Measurements from ENCODE around the gene BICD2. TPM values are rescaled to one million over a fixed set of nuclear protein-coding genes. Genes with fewer than 3 reads are reported as not detected.

BICD2 gene
- total and polyA plus RNA-seq, 2 experiments from 2014 or later, result 25.6 to 45.0 TPM

DNA sequence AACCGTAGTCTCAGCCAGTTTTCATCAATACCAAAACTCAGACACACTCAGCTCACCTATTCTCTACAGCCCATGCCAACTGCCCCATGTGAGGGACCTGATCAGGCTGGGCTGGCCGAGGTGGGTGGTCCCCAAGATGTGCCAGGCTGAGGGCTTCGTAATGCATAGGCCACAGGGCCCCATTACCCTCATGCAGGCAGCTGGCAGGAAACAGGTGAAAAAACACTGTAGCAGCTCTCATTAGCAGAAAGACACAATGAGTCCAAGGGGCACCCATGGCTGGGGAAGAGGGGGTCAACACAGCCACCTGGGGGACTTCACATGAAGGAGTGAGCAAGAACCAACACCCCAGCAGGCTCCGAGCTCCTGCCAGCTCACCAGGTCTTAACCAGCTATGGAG, 102.9 kb downstream of the BICD2 start:
- H3K79me2 ChIP-seq (ENCODE audit: insufficient read depth), result peaks cover 99% of the 10 kb centered on the region
- no peaks in the 10 kb centered on the region for H3K9me3 ChIP-seq (ENCODE audit: low read depth)
- H3K4me3 ChIP-seq, result no peak overlapping the region
- no peaks in the 10 kb centered on the region for H4K20me1 ChIP-seq (ENCODE audit: insufficient read depth)
- H2AFZ ChIP-seq, result no peak overlapping the region
- DNase-seq, result no peak
- no peak overlapping the region for H3K9ac ChIP-seq
- in situ Hi-C loops (cut with MboI), result no loop called here
- H3K9me2 ChIP-seq (ENCODE audit: insufficient read depth), result no peaks in the 10 kb centered on the region
- no peak overlapping the region for H3K27ac ChIP-seq
- H3K36me3 ChIP-seq (ENCODE audit: low read depth), result peaks cover 4% of the 10 kb centered on the region; the same call in 1 of the 2 replicates
- peaks cover 23% of the 10 kb centered on the region for H3K4me1 ChIP-seq (ENCODE audit: insufficient read depth)
- H3F3A ChIP-seq (ENCODE audit: insufficient read depth), result peaks cover 15% of the 10 kb centered on the region; the same call in 1 of the 2 replicates
- no peaks in the 10 kb centered on the region for H3K27me3 ChIP-seq (replicated peaks; ENCODE audit: insufficient read depth)
- TF ChIP-seq EZH2 (IDR thresholded peaks at IDR 0.05; ENCODE audit: insufficient read depth, poor library complexity, severe bottlenecking) (no peak), EZH2phosphoT487 (IDR thresholded peaks at IDR 0.05; ENCODE audit: insufficient read depth, low read depth) (no peak)
- H3K4me2 ChIP-seq (ENCODE audit: unreplicated experiment), result no peak overlapping the region
- whole genome bisulfite sequencing, 2 experiments (ENCODE audit: low coverage in 1 of 2, low lambda C conversion rate in 2 of 2, missing lambda C conversion rate in 2 of 2), result 79 to 81% methylated on average over 4 of the region's 4 CpGs

Other genes with a start within 250 kb of the BICD2 start
- 4.5 and 5.4 TPM in 2 replicates for gene ECM2, start 228.8 kb downstream of the BICD2 start, total RNA-seq (2014; rRNA removed; shearing (Covaris generic))
- gene ECM2, start 228.8 kb downstream of the BICD2 start, polyA plus RNA-seq (2016; fragmentation: Nextera tagmentation; extraction: Ambion mirVana), result 2.4 and 2.8 TPM in 2 replicates
- gene IPPK, start 94.7 kb downstream of the BICD2 start, total RNA-seq (2014; rRNA removed; shearing (Covaris generic)), result 17.8 and 18.3 TPM in 2 replicates
- 10.4 and 10.7 TPM in 2 replicates for gene IPPK, start 94.7 kb downstream of the BICD2 start, polyA plus RNA-seq (2016; fragmentation: Nextera tagmentation; extraction: Ambion mirVana)
- 5.9 and 6.9 TPM in 2 replicates for gene ZNF484, start 113.2 kb upstream of the BICD2 start, total RNA-seq (2014; rRNA removed; shearing (Covaris generic))
- 2.8 and 3.1 TPM in 2 replicates for gene ZNF484, start 113.2 kb upstream of the BICD2 start, polyA plus RNA-seq (2016; fragmentation: Nextera tagmentation; extraction: Ambion mirVana)
- not detected in 2 replicates for gene FGD3, start 182.7 kb upstream of the BICD2 start, total RNA-seq (2014; rRNA removed; shearing (Covaris generic))
- not detected in 2 replicates for gene FGD3, start 182.7 kb upstream of the BICD2 start, polyA plus RNA-seq (2016; fragmentation: Nextera tagmentation; extraction: Ambion mirVana)